Uterus (tissue), 2 donors: ENCODE results near the gene CBR1.

Experiments
- POLR2A ChIP-seq, 2 donors: fragments of 450-650 bp; IDR thresholded peaks; one replicate each; pipeline ENCODE4 v1.6.1; 2016; ENCODE audit warnings: antibody characterized with exemption in 2 of 2, mild to moderate bottlenecking in 1 of 2, moderate library complexity in 1 of 2
- TF ChIP-seq, protein P1 (sequence below), 4 experiments: fragments of 200-600 bp in 2 of 4; fragments of 450-650 bp in 2 of 4; sonication (generic) in 2 of 4; IDR thresholded peaks; one replicate each; pipeline ENCODE4 v1.5.1; 2016 to 2019; ENCODE audit warnings: antibody characterized with exemption in 4 of 4, mild to moderate bottlenecking in 2 of 4, moderate library complexity in 1 of 4

DNA sequence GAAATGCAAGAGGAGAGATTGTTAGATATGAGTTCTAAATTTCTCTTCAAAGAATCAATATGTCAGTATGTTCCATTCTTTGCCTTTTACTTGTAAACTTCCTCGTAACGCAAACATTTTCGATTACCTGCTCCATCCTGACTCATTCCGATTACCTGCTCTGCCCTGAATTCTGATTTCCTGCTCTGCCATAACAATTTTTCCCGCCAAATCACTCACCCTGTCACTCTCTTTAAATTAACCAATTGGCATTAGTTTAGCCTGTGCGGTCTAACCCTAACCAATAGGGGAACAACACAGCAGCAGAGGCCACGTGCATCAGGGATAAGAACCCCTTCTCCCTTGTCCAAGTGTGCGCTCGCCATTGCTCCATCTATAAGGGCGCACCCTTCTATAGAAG, 40.0 kb downstream of the CBR1 start:
- no peak for TF ChIP-seq POLR2A (IDR thresholded peaks at IDR 0.05)
- TF ChIP-seq, protein P1, sequence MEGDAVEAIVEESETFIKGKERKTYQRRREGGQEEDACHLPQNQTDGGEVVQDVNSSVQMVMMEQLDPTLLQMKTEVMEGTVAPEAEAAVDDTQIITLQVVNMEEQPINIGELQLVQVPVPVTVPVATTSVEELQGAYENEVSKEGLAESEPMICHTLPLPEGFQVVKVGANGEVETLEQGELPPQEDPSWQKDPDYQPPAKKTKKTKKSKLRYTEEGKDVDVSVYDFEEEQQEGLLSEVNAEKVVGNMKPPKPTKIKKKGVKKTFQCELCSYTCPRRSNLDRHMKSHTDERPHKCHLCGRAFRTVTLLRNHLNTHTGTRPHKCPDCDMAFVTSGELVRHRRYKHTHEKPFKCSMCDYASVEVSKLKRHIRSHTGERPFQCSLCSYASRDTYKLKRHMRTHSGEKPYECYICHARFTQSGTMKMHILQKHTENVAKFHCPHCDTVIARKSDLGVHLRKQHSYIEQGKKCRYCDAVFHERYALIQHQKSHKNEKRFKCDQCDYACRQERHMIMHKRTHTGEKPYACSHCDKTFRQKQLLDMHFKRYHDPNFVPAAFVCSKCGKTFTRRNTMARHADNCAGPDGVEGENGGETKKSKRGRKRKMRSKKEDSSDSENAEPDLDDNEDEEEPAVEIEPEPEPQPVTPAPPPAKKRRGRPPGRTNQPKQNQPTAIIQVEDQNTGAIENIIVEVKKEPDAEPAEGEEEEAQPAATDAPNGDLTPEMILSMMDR (IDR thresholded peaks at IDR 0.05) = no peak
